ENCODE data around the gene GNAI3. TPM values are rescaled to one million over a fixed set of nuclear protein-coding genes. Genes with fewer than 3 reads are reported as not detected.

GNAI3 gene
- total and polyA plus RNA-seq, 10 of the 15 experiments (the other 5 are each of a cell fraction or from before 2014, with no cell fraction given): 5.9 to 13.8 (median 8.0) TPM

DNA sequence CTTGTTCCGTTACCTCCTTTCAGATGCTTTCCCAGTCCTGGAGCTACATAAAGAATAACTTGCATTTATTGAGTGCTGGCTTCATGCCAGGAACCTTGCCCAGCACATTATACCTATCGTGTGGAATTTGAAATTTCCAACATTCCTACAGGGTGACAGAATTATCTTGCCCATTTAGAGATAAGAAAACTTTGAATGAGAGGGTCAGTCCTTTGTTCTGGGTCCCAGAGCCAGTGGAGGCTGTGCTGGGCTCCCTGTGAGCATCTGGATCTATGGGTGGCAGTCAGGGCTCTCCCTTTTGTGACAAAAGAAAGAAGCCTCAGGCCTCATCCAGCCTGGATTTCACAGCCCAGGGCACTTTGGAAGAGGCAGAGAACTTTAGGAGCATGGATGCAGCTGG is 110.7 kb downstream of the GNAI3 start:
- in situ Hi-C loops (cut with MboI): no loop called here
- intact Hi-C loops (cut with micrococcal nuclease; ENCODE audit: unreplicated experiment): loop anchor here (5.0 kb wide), 1 partner anchor 323 kb away; the partner anchor contains the start of gene AHCYL1

DNA sequence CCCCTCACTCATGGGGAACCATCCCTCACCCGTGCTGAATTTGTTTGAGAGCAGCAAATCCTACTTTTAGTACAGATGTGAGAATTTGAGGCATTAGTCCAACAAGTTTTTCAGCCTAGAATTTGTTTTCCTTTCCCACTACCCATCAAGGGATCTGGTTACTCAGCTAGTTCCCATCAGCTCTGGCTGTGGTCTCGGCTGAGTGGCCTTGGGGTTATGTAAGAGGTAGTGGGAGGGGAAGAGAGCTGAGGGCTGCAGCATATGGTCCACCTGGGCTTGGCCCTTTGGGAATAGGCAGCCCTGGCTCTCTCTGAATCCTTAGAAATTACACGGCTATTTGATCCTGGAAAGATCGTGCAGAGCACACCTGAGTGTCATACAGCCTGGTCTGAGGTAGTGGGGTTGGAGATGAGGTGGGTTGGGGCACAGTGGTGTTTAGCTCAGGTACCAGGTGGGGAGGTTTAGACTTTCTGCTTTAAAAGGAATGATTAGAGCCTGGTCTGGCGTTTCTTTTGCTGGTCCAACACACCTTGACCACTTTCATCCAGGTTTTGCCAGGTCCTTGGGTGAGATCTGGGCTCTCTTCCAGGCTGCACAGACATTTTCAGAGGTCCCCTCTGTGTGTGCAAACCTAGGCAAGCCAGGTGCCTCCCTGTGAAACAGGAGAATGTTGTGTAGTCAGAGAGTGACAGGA is 111.7 kb downstream of the GNAI3 start:
- ChIA-PET RAD21 (ENCODE audit: unreplicated experiment) (interaction anchor here (0.7 kb wide), 1 partner anchor 8 kb away, joined by 3 read pairs; no protein-coding TSS in a partner anchor), CTCF (interaction anchor here (3.7 kb wide), 1 partner anchor 20 kb away, joined by 23 read pairs; no protein-coding TSS in a partner anchor), POLR2A (no interaction called here), SMC1A (ENCODE audit: uncharacterized antibody, unreplicated experiment) (interaction anchor here (1.1 to 1.2 kb wide), 2 partner anchors 10 to 94 kb away, joined by 3 read pairs; no protein-coding TSS in a partner anchor)
- Histone ChIP-seq H3K4me2 (ENCODE audit: control insufficient read depth, insufficient read depth) (no peak overlapping the region), H3K79me2 (ENCODE audit: control insufficient read depth, insufficient read depth, low read length) (no peaks in the 10 kb centered on the region; the same call in 1 of the 2 replicates), H2AFZ (ENCODE audit: control insufficient read depth, low read depth, low read length) (no peak overlapping the region), H3K27me3 (replicated peaks in 1 of 2; ENCODE audit: control insufficient read depth in 2 of 2, insufficient read depth in 2 of 2, low read length in 1 of 2) (no peaks in the 10 kb centered on the region), H3K9ac (ENCODE audit: control insufficient read depth, insufficient read depth, low read length) (no peak overlapping the region), H3K4me1 (ENCODE audit: control insufficient read depth, insufficient read depth, low read length) (0 out of 2 replicates have a peak, but pooled peaks cover 3% of the 10 kb centered on the region), H3K4me3 (no peak overlapping the region), H4K20me1 (ENCODE audit: control insufficient read depth, insufficient read depth) (no peaks in the 10 kb centered on the region), H3K27ac (ENCODE audit: control insufficient read depth, insufficient read depth) (no peak overlapping the region), H3K36me3 (ENCODE audit: control insufficient read depth in 2 of 2, insufficient read depth in 2 of 2, low read length in 1 of 2) (no peaks in the 10 kb centered on the region; a peak in 1 of 4 replicates), H3K9me3 (replicated peaks; ENCODE audit: control insufficient read depth, insufficient read depth, low read length) (no peaks in the 10 kb centered on the region)
- ATAC-seq: no peak
- DNase-seq (ENCODE audit: low read depth, low spot score): no peak
- BruUV-seq (replicated peaks): no TSS peak
- in situ Hi-C loops (cut with MboI) (no loop called here), intact Hi-C loops (cut with micrococcal nuclease; ENCODE audit: unreplicated experiment) (loop anchor here (5.0 kb wide), 1 partner anchor 322 kb away; the partner anchor contains the start of gene AHCYL1)
- 46% methylated on average over 5 of the region's 5 CpGs for WGBS (ENCODE audit: insufficient coverage, insufficient replicate concordance, low lambda C conversion rate, missing lambda C conversion rate)
- FAIRE-seq: no peak
- no peak for TF ChIP-seq SMAD5 (IDR thresholded peaks at IDR 0.05; ENCODE audit: low read depth)
- TF ChIP-seq CREB1 (IDR thresholded peaks at IDR 0.05; ENCODE audit: low read depth): no peak
- no peak for TF ChIP-seq SMARCA5 (IDR thresholded peaks at IDR 0.05)
- no peak for TF ChIP-seq TCF3 (IDR thresholded peaks at IDR 0.05; ENCODE audit: borderline replicate concordance, insufficient read depth, low read depth, low read length)
- TF ChIP-seq, protein P1, sequence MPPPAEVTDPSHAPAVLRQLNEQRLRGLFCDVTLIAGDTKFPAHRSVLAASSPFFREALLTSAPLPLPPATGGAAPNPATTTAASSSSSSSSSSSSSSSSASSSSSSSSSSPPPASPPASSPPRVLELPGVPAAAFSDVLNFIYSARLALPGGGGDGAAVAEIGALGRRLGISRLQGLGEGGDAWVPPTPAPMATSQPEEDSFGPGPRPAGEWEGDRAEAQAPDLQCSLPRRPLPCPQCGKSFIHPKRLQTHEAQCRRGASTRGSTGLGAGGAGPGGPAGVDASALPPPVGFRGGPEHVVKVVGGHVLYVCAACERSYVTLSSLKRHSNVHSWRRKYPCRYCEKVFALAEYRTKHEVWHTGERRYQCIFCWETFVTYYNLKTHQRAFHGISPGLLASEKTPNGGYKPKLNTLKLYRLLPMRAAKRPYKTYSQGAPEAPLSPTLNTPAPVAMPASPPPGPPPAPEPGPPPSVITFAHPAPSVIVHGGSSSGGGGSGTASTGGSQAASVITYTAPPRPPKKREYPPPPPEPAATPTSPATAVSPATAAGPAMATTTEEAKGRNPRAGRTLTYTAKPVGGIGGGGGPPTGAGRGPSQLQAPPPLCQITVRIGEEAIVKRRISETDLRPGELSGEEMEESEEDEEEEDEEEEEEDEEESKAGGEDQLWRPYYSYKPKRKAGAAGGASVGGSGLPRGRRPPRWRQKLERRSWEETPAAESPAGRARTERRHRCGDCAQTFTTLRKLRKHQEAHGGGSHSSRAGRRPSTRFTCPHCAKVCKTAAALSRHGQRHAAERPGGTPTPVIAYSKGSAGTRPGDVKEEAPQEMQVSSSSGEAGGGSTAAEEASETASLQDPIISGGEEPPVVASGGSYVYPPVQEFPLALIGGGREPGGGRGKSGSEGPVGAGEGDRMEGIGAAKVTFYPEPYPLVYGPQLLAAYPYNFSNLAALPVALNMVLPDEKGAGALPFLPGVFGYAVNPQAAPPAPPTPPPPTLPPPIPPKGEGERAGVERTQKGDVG (CRISPR knock-in tag; IDR thresholded peaks at IDR 0.05): no peak
- TF ChIP-seq, protein P2, sequence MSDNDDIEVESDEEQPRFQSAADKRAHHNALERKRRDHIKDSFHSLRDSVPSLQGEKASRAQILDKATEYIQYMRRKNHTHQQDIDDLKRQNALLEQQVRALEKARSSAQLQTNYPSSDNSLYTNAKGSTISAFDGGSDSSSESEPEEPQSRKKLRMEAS (IDR thresholded peaks at IDR 0.05; ENCODE audit: low read depth, low read length): no peak
- no peak for TF ChIP-seq DPF2 (IDR thresholded peaks at IDR 0.05)

More for the DNA sequence above, 110.7 kb downstream of the GNAI3 start:
- no peak overlapping the region for H3K27ac ChIP-seq (ENCODE audit: control insufficient read depth, insufficient read depth)
- H3K36me3 ChIP-seq (ENCODE audit: control insufficient read depth in 2 of 2, insufficient read depth in 2 of 2, low read length in 1 of 2): no peaks in the 10 kb centered on the region; a peak in 1 of 4 replicates
- WGBS (ENCODE audit: insufficient coverage, insufficient replicate concordance, low lambda C conversion rate, missing lambda C conversion rate): 100% methylated on average over 2 of the region's 2 CpGs
- H3K4me3 ChIP-seq: no peak overlapping the region
- H3K9ac ChIP-seq (ENCODE audit: control insufficient read depth, insufficient read depth, low read length): no peak overlapping the region
- TF ChIP-seq, protein P3, sequence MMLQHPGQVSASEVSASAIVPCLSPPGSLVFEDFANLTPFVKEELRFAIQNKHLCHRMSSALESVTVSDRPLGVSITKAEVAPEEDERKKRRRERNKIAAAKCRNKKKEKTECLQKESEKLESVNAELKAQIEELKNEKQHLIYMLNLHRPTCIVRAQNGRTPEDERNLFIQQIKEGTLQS (IDR thresholded peaks at IDR 0.05; ENCODE audit: borderline replicate concordance, extremely low read depth, low read depth, low read length): no peak
- no peak for TF ChIP-seq MTA3 (IDR thresholded peaks at IDR 0.05; ENCODE audit: borderline replicate concordance, low read length)
- TF ChIP-seq NFIC (IDR thresholded peaks at IDR 0.05; ENCODE audit: low read depth, low read length): no peak
- H4K20me1 ChIP-seq (ENCODE audit: control insufficient read depth, insufficient read depth): no peaks in the 10 kb centered on the region
- no TSS peak for BruUV-seq (replicated peaks)
- ChIA-PET CTCF (interaction anchor here (1.0 to 10.8 kb wide), 3 partner anchors 9 to 20 kb away, joined by 3 to 299 read pairs (median 5); no protein-coding TSS in a partner anchor), SMC1A (ENCODE audit: uncharacterized antibody, unreplicated experiment) (no interaction called here), POLR2A (no interaction called here), RAD21 (ENCODE audit: unreplicated experiment) (no interaction called here)
- 0 out of 2 replicates have a peak, but pooled peaks cover 4% of the 10 kb centered on the region for H3K4me1 ChIP-seq (ENCODE audit: control insufficient read depth, insufficient read depth, low read length)
- H2AFZ ChIP-seq (ENCODE audit: control insufficient read depth, low read depth, low read length): no peak overlapping the region
- no peaks in the 10 kb centered on the region for H3K27me3 ChIP-seq (replicated peaks in 1 of 2; ENCODE audit: control insufficient read depth in 2 of 2, insufficient read depth in 2 of 2, low read length in 1 of 2)
- H3K79me2 ChIP-seq (ENCODE audit: control insufficient read depth, insufficient read depth, low read length): no peaks in the 10 kb centered on the region; the same call in 1 of the 2 replicates
- no peaks in the 10 kb centered on the region for H3K9me3 ChIP-seq (replicated peaks; ENCODE audit: control insufficient read depth, insufficient read depth, low read length)
- DNase-seq (ENCODE audit: low read depth, low spot score): no peak
- ATAC-seq: no peak
- no peak for FAIRE-seq
- H3K4me2 ChIP-seq (ENCODE audit: control insufficient read depth, insufficient read depth): no peak overlapping the region
